GM12873 (cell line): ENCODE results near the gene SFT2D2.

Source experiments
- CTCF ChIP-seq: IDR thresholded peaks from 2 replicates; pipeline ENCODE4 v1.5.1; 2012; ENCODE audit warnings: low read depth, mild to moderate bottlenecking, moderate library complexity, low read length, control low read depth; ENCODE audit not compliant: insufficient read depth; ENCODE audit errors: missing control alignments

The SFT2D2 gene

GRCh38 chr1:168195199-168196135, 30.3 kb upstream of the SFT2D2 start:
- TF ChIP-seq CTCF, result no peak

- TF ChIP-seq CTCF, result no peak
Measured at GRCh38 chr1:168199056-168199455, 26.7 kb upstream of the SFT2D2 start.

- TF ChIP-seq CTCF, result no peak
Measured at GRCh38 chr1:168202941-168203654, 22.7 kb upstream of the SFT2D2 start.

GRCh38 chr1:168206111-168206510, 19.7 kb upstream of the SFT2D2 start:
- no peak for TF ChIP-seq CTCF

GRCh38 chr1:168210312-168210711, 15.5 kb upstream of the SFT2D2 start:
- TF ChIP-seq CTCF, result no peak

GRCh38 chr1:168213349-168213748, 12.5 kb upstream of the SFT2D2 start:
- no peak for TF ChIP-seq CTCF

- TF ChIP-seq CTCF, result no peak
Measured at GRCh38 chr1:168216171-168216570, 9.6 kb upstream of the SFT2D2 start.
